ENCODE data around the gene SMYD4.
A peak's percentile ranks its signal among the peaks of the same experiment; 100 is the strongest.
"Not testable (repeated sequence)": the region's sequence is repeated elsewhere in the genome, so short reads cannot be mapped to it uniquely, and the experiment has no call there.

The SMYD4 gene, protein sequence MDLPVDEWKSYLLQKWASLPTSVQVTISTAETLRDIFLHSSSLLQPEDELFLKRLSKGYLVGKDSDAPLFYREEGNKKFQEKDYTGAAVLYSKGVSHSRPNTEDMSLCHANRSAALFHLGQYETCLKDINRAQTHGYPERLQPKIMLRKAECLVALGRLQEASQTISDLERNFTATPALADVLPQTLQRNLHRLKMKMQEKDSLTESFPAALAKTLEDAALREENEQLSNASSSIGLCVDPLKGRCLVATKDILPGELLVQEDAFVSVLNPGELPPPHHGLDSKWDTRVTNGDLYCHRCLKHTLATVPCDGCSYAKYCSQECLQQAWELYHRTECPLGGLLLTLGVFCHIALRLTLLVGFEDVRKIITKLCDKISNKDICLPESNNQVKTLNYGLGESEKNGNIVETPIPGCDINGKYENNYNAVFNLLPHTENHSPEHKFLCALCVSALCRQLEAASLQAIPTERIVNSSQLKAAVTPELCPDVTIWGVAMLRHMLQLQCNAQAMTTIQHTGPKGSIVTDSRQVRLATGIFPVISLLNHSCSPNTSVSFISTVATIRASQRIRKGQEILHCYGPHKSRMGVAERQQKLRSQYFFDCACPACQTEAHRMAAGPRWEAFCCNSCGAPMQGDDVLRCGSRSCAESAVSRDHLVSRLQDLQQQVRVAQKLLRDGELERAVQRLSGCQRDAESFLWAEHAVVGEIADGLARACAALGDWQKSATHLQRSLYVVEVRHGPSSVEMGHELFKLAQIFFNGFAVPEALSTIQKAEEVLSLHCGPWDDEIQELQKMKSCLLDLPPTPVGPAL

DNA sequence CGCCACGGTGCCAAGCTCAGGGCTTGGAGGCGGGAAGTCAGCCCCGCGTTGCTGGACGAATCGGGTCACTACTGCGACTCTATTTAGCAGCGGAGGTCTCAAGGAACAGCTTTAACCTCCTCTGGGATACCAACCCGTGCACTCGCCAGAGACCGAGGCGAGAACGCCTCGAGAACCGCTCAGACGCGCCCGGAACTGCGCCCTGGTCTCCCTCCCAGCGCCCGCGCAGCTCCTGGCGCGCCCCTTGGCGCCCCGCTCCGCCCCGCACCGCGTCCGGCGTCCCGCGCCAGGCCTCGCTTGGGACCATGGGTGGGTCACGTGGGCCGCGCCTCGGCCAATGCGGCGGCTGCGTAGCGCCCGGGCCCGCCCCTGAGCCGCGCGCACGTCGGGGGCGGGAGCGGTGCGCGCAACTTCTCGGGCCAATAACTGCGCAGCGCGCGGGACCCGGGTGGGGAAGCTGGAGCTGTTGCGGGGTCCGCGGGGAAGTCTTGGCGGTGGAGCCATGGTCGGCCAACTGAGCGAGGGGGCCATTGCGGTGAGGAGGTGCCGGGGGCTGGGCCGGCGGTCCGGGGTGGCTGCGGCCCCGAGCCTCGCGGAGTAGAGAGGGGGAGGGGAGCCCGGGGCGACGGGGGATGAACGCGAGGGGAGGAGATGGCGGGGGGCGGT, at the start of gene SMYD4, which contains the start of gene RPA1:
TSS of gene SMYD4 (minus strand) at position 311 of the 666 bp plus-strand sequence. CDS start 1,908 bp downstream, outside the sequence.
TSS of gene RPA1 (plus strand) at position 414 of the 666 bp plus-strand sequence. CDS start at position 503, 89 bp downstream.
- Mint-ChIP-seq H3K4me3 (peak within 1 kb of the TSS; percentile 92 to 96), H3K4me1 (peaks cover 68% of the 10 kb centered on the region), H3K27ac (peak within 1 kb of the TSS; percentile 71 to 95), H3K9me3 (no peaks in the 10 kb centered on the region), H3K27me3 (no peaks in the 10 kb centered on the region)
- ATAC-seq (peak; percentile 96), DNase-seq (peak; percentile 87 to 90)

DNA sequence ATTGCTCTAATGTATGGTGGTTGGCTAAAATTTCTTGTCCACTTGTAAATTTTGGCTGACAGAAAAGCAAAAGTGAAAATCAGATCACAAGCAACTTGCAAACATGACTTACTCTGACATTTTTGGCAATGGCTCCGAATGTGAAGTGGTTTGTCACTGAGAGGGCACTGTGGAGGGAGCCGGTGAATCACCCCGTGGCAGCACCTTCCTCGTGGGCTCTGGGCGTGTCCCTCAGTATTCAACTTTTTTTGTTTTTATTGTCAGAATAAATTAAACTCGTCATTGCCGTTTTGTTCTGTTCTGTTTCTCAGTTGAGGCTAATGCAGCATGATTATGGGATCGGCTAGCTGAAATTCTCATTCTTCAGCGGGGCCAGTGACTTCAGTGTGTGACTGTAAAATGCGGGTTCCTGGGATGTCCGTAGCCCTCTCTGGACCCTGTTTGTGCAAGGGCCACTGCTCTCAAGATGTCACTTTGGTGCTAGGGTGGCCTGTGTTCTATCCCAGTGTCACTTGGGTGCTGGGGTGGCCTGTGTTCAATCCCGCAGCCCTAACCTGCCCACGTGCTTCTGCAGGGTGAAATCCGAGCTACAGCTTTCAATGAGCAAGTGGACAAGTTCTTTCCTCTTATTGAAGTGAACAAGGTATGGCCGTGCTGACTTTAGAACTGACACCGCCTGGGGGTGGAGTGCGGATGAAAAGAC, 48.9 kb upstream of the SMYD4 start:
- DNase-seq: no peak
- Mint-ChIP-seq H3K4me1 (peaks cover 30% of the 10 kb centered on the region), H3K27ac (no peak overlapping the region), H3K27me3 (no peaks in the 10 kb centered on the region), H3K9me3 (no peaks in the 10 kb centered on the region), H3K4me3 (no peak overlapping the region)
- no peak for ATAC-seq

DNA sequence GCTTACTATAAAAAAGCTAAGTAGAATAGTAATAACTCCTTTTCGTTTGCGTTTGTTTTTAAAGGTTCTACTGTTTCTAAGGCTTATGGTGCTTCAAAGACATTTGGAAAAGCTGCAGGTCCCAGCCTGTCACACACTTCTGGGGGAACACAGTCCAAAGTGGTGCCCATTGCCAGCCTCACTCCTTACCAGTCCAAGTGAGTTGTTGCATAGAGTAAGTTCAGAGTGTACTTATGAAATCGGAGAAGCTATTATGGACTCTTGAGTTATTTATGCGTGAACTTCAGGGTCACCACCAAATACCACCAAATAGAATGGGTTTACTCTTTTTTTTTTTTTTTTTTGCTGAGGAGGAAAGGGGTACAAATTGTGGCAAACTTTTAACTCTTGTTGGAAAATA, 45.9 kb upstream of the SMYD4 start:
- ATAC-seq (no peak), DNase-seq (no peak)
- H3K4me3 Mint-ChIP-seq: no peak overlapping the region
- no peaks in the 10 kb centered on the region for H3K9me3 Mint-ChIP-seq
- H3K27ac Mint-ChIP-seq: no peak overlapping the region
- H3K27me3 Mint-ChIP-seq: no peaks in the 10 kb centered on the region
- peaks cover 59% of the 10 kb centered on the region for H3K4me1 Mint-ChIP-seq

DNA sequence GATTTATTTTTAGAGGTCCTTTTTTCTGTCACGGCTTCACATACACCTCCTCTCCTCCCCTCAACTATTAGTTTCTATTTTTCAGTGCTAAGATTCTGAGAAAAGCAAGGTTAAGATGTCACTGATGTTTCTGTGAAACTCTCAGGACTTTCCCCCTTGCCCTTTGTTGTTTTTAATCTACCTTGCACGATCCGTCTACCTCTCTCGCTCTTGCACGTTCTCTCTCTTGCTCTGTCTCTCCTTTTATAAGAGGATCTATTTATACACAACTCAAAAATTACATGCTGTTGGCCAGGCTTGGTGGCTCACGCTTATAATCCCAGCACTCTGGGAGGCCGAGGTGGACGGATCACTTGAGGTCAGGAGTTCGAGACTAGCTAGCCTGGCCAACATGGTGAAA, 43.7 kb upstream of the SMYD4 start:
- DNase-seq (peak; percentile 41 to 45), ATAC-seq (peak; percentile 89)
- peak overlapping the region; percentile 73 to 84 for H3K4me3 Mint-ChIP-seq
- H3K27me3 Mint-ChIP-seq: no peaks in the 10 kb centered on the region
- H3K4me1 Mint-ChIP-seq: peaks cover 73% of the 10 kb centered on the region
- H3K27ac Mint-ChIP-seq: peak overlapping the region; percentile 74 to 99
- H3K9me3 Mint-ChIP-seq: no peaks in the 10 kb centered on the region

DNA sequence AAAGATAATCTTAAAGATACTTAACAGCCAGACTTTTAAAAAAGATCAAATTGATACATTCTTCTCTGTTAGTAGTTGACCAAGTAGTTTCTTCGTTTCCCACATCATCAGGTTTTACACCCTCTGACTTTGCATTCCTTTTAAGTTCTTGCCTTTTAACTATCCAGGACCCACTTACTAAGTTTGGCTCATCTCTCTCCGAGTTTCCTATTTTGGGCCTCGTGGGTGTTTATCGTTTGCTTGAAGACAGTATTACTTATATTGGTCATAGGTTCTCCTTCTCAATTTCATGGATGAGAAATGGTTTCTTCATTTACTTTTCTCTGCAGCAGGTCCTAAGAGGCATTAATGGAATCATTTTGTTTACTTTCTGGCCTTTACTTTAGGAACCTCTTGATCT, 43.3 kb upstream of the SMYD4 start:
- peaks cover 69% of the 10 kb centered on the region for H3K4me1 Mint-ChIP-seq
- ATAC-seq (peak; percentile 72), DNase-seq (peak in 1 of 2 donors; percentile 25)
- peak overlapping the region; percentile 73 to 84 for H3K4me3 Mint-ChIP-seq
- peak overlapping the region; percentile 74 to 99 for H3K27ac Mint-ChIP-seq
- H3K9me3 Mint-ChIP-seq: no peaks in the 10 kb centered on the region
- no peaks in the 10 kb centered on the region for H3K27me3 Mint-ChIP-seq

DNA sequence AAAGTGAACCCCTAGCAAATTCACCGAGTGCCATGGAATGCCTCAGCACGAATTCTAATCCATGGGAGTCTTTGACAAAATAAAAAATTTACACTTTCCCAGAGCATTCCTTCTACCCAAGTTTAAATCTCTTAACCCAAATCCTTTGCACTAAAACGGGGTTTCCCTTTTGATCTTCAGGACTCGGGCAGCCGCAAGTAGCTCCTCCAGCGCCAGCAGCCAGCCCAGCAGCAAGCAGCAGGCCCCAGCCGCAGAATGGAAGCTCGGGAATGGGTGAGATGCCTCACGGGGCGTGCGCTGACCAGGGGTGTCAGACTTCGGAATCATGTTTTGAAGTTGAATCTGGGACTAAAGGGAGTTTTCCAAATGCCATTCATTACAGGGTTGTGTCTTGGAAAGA, 42.6 kb upstream of the SMYD4 start:
- peak overlapping the region; percentile 74 to 99 for H3K27ac Mint-ChIP-seq
- peak overlapping the region; percentile 70 to 84 for H3K4me3 Mint-ChIP-seq
- H3K9me3 Mint-ChIP-seq: no peaks in the 10 kb centered on the region
- H3K4me1 Mint-ChIP-seq: peaks cover 66% of the 10 kb centered on the region
- ATAC-seq (no peak), DNase-seq (no peak)
- no peaks in the 10 kb centered on the region for H3K27me3 Mint-ChIP-seq

DNA sequence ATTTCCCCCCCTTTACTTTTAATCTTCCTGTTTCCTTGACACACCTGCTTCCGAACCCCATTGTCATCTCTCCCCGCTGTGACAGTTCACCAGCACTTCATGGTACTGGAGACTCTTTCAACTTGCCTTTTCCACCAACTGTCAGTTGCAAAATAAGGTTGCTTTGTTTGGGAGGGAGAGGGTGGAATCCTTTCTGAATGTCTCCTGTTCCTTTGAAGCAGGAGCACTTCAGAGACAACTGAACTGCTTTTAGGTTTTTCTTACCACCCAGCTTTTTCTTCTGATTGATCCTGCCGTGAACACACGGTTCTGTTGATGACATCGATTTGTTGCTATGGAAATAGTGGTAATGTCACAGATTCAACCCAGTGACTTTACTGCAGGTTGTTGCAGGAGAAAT, 42.1 kb upstream of the SMYD4 start:
- Mint-ChIP-seq H3K27ac (peak overlapping the region; percentile 74 to 99), H3K4me3 (peak overlapping the region; percentile 70 to 84), H3K9me3 (no peaks in the 10 kb centered on the region), H3K4me1 (peaks cover 61% of the 10 kb centered on the region), H3K27me3 (no peaks in the 10 kb centered on the region)
- DNase-seq (peak in 1 of 2 donors; percentile 35), ATAC-seq (peak; percentile 35)

DNA sequence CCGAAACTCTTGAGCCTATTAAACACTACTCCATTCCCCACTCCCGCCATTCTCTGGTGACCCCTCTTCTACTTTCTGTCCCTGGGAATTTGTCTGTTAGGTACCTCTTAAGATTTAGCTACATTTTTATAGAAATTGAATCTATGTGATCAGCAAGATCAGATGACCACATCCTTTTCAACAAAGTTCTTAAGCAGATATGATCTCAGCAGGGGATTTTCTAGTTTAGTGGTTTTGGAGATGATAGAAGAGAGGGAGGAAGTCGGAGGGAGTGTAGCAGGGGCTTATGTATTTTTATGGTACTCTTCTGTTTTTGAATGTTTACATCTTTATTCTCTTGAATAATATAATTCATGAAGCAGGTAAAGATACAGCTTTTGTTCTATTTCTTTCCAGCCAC, 40.9 kb upstream of the SMYD4 start:
- DNase-seq (no peak), ATAC-seq (peak; percentile 80)
- peaks cover 61% of the 10 kb centered on the region for H3K4me1 Mint-ChIP-seq
- H3K9me3 Mint-ChIP-seq: no peaks in the 10 kb centered on the region
- peak overlapping the region; percentile 76 to 100 for H3K27ac Mint-ChIP-seq
- peak overlapping the region; percentile 70 to 84 for H3K4me3 Mint-ChIP-seq
- no peaks in the 10 kb centered on the region for H3K27me3 Mint-ChIP-seq

DNA sequence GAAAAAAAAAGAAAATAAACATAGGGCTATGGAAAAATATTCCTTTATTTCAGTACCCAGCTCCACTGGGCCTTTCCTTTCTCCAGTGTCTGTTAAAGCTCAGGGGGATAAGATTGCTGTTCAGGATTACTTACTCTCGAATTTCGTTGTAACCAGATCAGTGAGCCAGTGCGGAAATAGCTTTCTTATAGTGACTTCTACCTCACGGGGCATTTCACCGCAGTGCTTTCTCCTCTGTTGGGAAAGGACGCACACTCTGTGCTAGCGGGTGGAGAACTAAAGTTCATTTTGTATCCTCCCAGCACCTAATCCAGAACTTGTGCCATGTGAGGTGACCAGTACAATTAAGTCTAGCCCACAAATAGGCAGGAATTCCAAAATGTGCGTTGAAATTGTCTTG, 38.4 kb upstream of the SMYD4 start:
- no peaks in the 10 kb centered on the region for H3K27me3 Mint-ChIP-seq
- H3K4me1 Mint-ChIP-seq: peaks cover 46% of the 10 kb centered on the region
- H3K4me3 Mint-ChIP-seq: no peak overlapping the region
- DNase-seq (no peak), ATAC-seq (no peak)
- no peaks in the 10 kb centered on the region for H3K9me3 Mint-ChIP-seq
- no peak overlapping the region for H3K27ac Mint-ChIP-seq

DNA sequence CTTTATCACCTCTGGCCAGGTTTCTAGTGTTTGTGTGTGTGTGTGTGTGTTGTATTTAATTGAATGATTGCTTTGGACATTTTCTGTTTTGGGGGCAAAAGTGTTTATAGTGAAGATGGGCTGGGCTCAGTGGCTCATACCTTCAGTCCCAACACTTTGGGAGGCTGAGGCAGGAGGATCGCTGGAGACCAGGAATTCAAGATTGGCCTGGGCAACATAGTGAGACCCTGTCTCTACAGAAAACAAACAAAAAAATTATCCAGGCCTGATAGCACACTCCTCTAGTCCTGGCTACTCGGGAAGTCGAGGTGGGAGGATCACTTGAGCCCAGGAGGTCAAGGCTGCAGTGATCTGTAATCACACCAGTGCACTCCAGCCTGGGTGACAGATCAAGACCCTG, 37.6 kb upstream of the SMYD4 start:
- Mint-ChIP-seq H3K4me1 (peaks cover 38% of the 10 kb centered on the region), H3K27me3 (no peaks in the 10 kb centered on the region), H3K4me3 (no peak overlapping the region), H3K9me3 (no peaks in the 10 kb centered on the region), H3K27ac (peak overlapping the region; percentile 8 to 14)
- DNase-seq: no peak
- no peak for ATAC-seq

DNA sequence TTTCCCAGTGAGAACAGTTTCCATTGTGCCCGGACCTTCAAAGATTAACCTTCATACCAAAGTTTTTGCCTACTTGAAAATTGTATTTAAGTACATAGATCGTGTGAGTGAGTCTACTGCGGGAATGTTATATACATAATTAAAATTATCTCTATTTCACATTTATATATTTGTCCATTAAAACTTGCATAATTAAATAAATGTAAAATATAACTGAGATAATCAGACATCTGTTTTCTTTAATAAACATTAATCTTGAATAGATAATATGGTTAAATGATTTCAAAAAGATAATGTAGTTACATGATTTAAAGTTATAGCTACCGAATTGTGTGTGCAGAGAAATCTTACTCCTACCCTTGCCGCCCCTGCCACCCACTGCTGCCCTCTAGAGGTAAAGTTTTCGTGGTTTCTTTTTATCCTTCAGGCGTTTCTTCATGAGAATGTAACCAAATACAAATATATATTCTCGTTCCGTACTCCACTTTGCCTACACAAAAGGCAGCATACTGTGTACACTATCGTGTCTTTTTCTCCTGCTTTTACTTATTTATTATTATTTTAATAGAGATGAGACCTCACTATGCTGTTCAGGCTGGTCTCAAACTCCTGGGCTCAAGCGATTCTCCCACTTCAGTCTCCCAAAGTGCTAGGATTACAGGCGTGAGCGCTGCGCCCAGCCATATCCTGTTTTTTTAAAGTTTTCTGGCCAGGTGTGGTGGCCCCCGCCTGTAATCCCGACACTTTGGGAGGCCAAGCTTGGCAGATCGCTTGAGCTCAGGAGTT, 35.7 kb upstream of the SMYD4 start:
- H3K27ac Mint-ChIP-seq: no peak overlapping the region
- ATAC-seq (peak; percentile 54), DNase-seq (peak; percentile 41 to 42)
- H3K4me3 Mint-ChIP-seq: no peak overlapping the region
- peaks cover 20% of the 10 kb centered on the region for H3K4me1 Mint-ChIP-seq
- no peaks in the 10 kb centered on the region for H3K27me3 Mint-ChIP-seq
- H3K9me3 Mint-ChIP-seq: no peaks in the 10 kb centered on the region

DNA sequence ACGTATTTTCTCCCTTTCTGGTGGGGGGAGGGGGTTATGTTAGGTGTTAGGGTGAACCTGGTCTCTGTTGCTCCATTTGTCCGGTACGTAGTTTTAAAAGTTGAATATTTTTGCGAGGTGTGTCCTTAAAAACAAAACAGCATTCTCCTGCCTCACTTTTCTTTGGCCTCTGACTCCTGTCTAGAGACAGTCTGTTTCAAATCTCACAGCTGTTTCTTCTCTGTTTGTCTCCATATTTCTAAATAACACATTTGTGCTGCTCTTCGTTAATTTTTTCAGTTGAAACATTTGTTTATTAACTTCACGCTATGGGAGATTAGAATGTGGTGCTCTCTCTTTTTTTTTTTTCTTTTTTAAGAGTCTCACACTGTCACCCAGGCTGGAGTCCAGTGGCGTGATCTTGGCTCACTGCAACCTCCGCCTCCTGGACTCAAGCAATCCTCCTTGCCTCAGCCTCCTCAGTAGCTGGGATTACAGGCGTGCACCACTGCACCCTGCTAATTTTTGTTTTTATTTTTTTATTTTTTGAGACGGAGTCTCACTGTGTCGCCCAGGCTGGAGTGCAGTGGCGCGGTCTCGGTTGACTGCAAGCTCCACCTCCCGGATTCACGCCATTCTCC, 31.8 kb upstream of the SMYD4 start:
- H3K4me1 Mint-ChIP-seq: peaks cover 5% of the 10 kb centered on the region
- ATAC-seq (no peak), DNase-seq (no peak)
- H3K9me3 Mint-ChIP-seq: no peaks in the 10 kb centered on the region
- no peak overlapping the region for H3K4me3 Mint-ChIP-seq
- H3K27me3 Mint-ChIP-seq: no peaks in the 10 kb centered on the region
- H3K27ac Mint-ChIP-seq: peak overlapping the region; percentile 5 to 51

DNA sequence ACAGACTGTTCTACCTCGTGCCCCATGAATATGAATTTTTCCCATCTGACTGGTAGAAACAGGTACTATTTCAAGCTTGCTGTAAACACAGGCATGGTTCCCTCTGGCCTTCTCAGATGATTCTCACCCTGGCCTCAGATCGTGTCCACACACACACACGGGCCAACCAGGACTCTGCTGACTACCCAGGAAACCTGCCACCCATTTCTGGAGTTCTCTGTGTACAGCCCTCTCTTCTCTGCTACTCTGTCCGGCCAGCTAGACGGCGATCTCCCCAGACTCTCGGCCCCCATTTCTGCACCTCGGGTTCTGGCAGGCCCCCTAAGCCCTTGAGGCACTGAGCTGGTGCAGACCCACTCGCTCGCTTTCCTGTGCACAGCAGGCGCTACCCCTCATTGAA, 31.3 kb upstream of the SMYD4 start:
- ATAC-seq (no peak), DNase-seq (no peak)
- no peaks in the 10 kb centered on the region for H3K9me3 Mint-ChIP-seq
- H3K27me3 Mint-ChIP-seq: no peaks in the 10 kb centered on the region
- H3K27ac Mint-ChIP-seq: no peak overlapping the region
- H3K4me1 Mint-ChIP-seq: peaks cover 5% of the 10 kb centered on the region
- H3K4me3 Mint-ChIP-seq: no peak overlapping the region

DNA sequence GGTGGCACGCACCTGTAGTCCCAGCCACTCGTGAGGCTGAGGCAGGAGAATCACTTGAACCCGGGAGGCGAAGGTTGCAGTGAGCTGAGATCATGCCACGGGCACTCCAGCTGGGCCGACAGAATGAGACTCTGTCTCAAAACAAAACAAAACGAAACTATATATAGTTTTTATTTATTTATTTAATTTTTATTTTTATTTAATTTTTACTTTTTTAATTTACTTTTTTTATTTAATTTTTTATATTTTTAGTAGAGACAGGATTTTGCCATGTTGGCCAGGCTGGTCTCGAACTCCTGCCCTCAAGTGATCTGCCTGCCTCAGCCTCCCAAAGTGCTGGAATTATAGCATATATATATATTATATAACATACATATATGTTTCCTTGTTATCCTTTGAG, 26.8 kb upstream of the SMYD4 start:
- H3K27me3 Mint-ChIP-seq, H3K4me3 Mint-ChIP-seq, H3K9me3 Mint-ChIP-seq, ATAC-seq, DNase-seq, H3K4me1 Mint-ChIP-seq, H3K27ac Mint-ChIP-seq: not testable (repeated sequence)

Measured in stimulated activated naive CD8-positive, alpha-beta T cell treated with anti-CD3 and anti-CD28 coated beads, Interleukin-15, amount 100 ng/mL, for 72 hours (primary cell).